ENCODE results near the gene CMA1. TPM values are rescaled to one million over a fixed set of nuclear protein-coding genes. Genes with fewer than 3 reads are reported as not detected.

Gene CMA1
- total RNA-seq (2022; extraction: Qiagen RNA extraction; ENCODE audit: low read depth), result not detected in 5 replicates

GRCh38 chr14:24508155-24508840 is at the start of gene CMA1:
TSS of gene CMA1 (minus strand) at chr14:24508265. CDS start at chr14:24508235, 30 bp downstream.

Other genes starting within 250 kb of the CMA1 start
- gene TGM1, start 245.1 kb downstream of the CMA1 start, total RNA-seq (2022; extraction: Qiagen RNA extraction; ENCODE audit: low read depth), result 0.60 to 1.1 TPM (median 0.83 TPM) in 5 replicates
- gene RABGGTA, start 236.7 kb downstream of the CMA1 start, total RNA-seq (2022; extraction: Qiagen RNA extraction; ENCODE audit: low read depth), result 12.5 to 19.5 TPM (median 16.6 TPM) in 5 replicates
- 10.9 to 13.5 TPM (median 11.8 TPM) in 5 replicates for gene DHRS1, start 208.5 kb downstream of the CMA1 start, total RNA-seq (2022; extraction: Qiagen RNA extraction; ENCODE audit: low read depth)
- gene NOP9, start 208.4 kb downstream of the CMA1 start, total RNA-seq (2022; extraction: Qiagen RNA extraction; ENCODE audit: low read depth), result 15.6 to 19.7 TPM (median 18.9 TPM) in 5 replicates
- gene CIDEB, start 200.3 kb downstream of the CMA1 start, total RNA-seq (2022; extraction: Qiagen RNA extraction; ENCODE audit: low read depth), result 0.14 to 0.70 TPM (median 0.29 TPM) in 5 replicates
- gene LTB4R2, start 198.1 kb downstream of the CMA1 start, total RNA-seq (2022; extraction: Qiagen RNA extraction; ENCODE audit: low read depth), result 2.4 to 5.7 TPM (median 4.7 TPM) in 5 replicates
- 3.4 to 8.6 TPM (median 5.6 TPM) in 5 replicates for gene LTB4R, start 196.8 kb downstream of the CMA1 start, total RNA-seq (2022; extraction: Qiagen RNA extraction; ENCODE audit: low read depth)
- not detected in 5 replicates for gene ADCY4, start 173.2 kb downstream of the CMA1 start, total RNA-seq (2022; extraction: Qiagen RNA extraction; ENCODE audit: low read depth)
- gene RIPK3, start 168.3 kb downstream of the CMA1 start, total RNA-seq (2022; extraction: Qiagen RNA extraction; ENCODE audit: low read depth), result not detected in 5 replicates
- 0.10 to 0.38 TPM (median 0.20 TPM) in 4 of 5 replicates, not detected in the other for gene NFATC4, start 140.1 kb downstream of the CMA1 start, total RNA-seq (2022; extraction: Qiagen RNA extraction; ENCODE audit: low read depth)
- gene NYNRIN, start 109.3 kb downstream of the CMA1 start, total RNA-seq (2022; extraction: Qiagen RNA extraction; ENCODE audit: low read depth), result 0.19 to 0.40 TPM (median 0.20 TPM) in 5 replicates
- gene CBLN3, start 78.6 kb downstream of the CMA1 start, total RNA-seq (2022; extraction: Qiagen RNA extraction; ENCODE audit: low read depth), result 1.3 to 1.9 TPM (median 1.5 TPM) in 5 replicates
- gene KHNYN, start 78.3 kb downstream of the CMA1 start, total RNA-seq (2022; extraction: Qiagen RNA extraction; ENCODE audit: low read depth), result 26.3 to 30.9 TPM (median 29.6 TPM) in 5 replicates
- 42.5 to 52.7 TPM (median 46.6 TPM) in 5 replicates for gene SDR39U1, start 65.5 kb downstream of the CMA1 start, total RNA-seq (2022; extraction: Qiagen RNA extraction; ENCODE audit: low read depth)
- not detected in 5 replicates for gene CTSG, start 68.0 kb upstream of the CMA1 start, total RNA-seq (2022; extraction: Qiagen RNA extraction; ENCODE audit: low read depth)
- gene GZMH, start 101.4 kb upstream of the CMA1 start, total RNA-seq (2022; extraction: Qiagen RNA extraction; ENCODE audit: low read depth), result not detected in 5 replicates
- not detected in 5 replicates for gene GZMB, start 125.9 kb upstream of the CMA1 start, total RNA-seq (2022; extraction: Qiagen RNA extraction; ENCODE audit: low read depth)